Breast epithelium (tissue), 3 donors: ENCODE results near the gene RPAIN.

Source experiments
- POLR2AphosphoS5 ChIP-seq, 3 donors: sonication (generic); formaldehyde crosslinking; IDR thresholded peaks; one replicate each; pipeline ENCODE4 v1.6.1; 2017; ENCODE audit warnings: antibody characterized with exemption in 3 of 3
- TF ChIP-seq, protein P1 (sequence below), 3 donors: fragments of 450-650 bp; IDR thresholded peaks; one replicate each; pipeline ENCODE4 v1.5.1; 2016 to 2017; ENCODE audit warnings: antibody characterized with exemption in 3 of 3, mild to moderate bottlenecking in 3 of 3, moderate library complexity in 3 of 3

- TF ChIP-seq, protein P1, sequence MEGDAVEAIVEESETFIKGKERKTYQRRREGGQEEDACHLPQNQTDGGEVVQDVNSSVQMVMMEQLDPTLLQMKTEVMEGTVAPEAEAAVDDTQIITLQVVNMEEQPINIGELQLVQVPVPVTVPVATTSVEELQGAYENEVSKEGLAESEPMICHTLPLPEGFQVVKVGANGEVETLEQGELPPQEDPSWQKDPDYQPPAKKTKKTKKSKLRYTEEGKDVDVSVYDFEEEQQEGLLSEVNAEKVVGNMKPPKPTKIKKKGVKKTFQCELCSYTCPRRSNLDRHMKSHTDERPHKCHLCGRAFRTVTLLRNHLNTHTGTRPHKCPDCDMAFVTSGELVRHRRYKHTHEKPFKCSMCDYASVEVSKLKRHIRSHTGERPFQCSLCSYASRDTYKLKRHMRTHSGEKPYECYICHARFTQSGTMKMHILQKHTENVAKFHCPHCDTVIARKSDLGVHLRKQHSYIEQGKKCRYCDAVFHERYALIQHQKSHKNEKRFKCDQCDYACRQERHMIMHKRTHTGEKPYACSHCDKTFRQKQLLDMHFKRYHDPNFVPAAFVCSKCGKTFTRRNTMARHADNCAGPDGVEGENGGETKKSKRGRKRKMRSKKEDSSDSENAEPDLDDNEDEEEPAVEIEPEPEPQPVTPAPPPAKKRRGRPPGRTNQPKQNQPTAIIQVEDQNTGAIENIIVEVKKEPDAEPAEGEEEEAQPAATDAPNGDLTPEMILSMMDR (IDR thresholded peaks at IDR 0.05): no peak
- no peak for TF ChIP-seq POLR2AphosphoS5 (IDR thresholded peaks at IDR 0.05)
Observed at GRCh38 chr17:5396612-5397011, 23.4 kb upstream of the RPAIN start.
